Anterior cingulate cortex (tissue), 58 donors: ENCODE results near the gene ARID1B.

Experiments
- DNase-seq, 58 donors: peaks; one replicate each; lab custom pipeline; 2025; lab: John Stamatoyannopoulos, UW

ARID1B gene

DNA sequence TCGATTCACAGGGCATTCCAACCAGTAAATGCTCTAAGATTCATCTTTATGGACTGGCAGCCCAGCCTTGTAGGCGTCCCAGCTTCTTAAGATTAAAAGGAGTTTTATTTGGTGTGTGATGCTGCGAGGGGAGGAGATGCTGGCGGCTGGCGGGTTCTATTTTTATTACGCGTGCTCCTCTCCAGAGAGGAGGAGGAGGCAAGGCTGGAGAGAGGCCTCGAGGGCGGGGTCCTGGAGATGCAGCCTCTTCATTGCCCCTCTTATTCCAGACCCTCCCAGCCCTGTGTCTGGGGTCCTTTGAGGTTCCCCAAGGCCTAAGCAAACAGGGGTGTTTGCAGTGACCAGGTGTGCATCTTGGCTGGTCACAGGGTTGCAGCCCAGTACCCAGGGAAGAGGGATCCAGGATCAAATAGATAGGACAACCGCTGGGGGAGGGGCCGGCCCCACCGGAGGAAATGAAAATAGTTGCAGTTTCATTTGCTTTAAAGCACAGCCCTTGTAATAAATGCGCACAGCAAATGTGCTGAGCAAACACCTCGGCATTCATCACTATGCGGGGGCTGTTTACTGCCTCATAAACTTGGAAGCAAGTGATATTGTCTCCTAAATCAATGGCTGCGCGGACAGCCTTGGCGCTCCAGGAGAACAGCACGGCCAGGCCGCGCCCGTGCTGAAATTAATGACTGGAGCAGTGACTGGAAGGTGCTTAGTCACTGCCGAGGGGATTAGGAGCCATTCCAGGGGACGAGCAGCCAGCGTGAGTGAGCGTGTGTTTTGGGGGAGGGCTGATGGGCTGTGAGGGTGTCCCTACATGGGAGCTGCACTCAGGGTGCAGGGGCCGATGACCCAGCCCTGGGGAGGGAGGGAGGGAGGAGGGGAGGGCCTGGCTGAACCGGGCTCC is 463.1 kb downstream of the ARID1B start:
- peak in 29 of 58 donors; percentile 8 to 60 (median 33) for DNase-seq

DNA sequence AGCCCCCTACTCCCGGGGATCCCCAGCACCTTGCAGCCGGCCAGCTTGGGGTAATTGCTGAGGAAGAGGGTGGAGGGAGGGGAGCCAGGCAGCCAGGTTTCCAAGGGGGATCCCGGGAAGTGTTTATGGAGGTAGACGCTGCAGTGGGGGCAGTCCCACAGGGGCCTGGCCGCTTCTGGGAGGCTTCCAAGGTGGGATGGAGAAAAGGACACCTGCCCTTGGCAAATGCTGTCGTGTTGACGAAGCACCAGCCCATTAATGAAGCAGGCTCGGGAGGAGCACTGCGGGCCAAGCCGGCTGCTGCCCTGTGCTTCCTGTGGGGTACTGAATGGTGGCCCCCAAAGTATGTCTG is 463.8 kb downstream of the ARID1B start:
- DNase-seq, result no peak

DNA sequence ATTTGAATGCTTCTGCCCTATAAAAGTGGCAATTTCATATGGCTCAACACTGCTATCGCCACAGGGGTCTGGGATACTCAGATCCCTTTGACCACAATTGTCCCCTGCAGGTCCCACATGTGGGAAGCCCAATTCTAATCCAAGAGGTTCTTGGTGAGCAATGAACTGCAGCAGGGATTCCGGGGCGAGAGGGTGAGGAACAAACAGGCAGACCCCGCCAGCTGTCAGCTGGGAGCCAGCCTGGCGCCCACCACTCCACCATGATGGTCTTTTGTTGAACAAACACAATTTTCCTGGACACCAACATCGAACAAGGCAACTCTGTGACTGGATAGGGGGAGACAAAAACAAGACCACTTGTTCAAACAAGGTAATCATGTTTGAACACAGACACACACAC is 465.6 kb downstream of the ARID1B start:
- no peak for DNase-seq

DNA sequence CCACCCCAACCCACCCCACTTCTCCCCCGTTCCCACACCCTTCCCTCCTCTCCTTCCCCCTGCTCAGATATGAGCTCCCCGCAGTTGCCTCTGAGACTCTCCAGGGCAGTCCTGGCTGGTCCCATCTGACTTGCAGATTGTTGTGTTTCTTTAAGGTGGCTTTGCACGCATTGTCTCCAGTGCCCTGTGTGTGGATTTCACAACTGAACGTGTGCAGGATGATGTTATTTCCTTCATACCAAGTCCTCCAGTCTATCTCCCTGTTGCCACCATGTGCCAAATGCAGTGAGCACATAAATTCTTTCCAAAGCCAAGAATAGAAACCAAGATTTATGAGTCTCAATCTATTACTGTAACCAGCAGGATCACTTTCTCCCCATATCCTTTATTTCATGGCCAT is 467.0 kb downstream of the ARID1B start:
- DNase-seq, result peak in 2 of 58 donors; percentile 18 to 23

DNA sequence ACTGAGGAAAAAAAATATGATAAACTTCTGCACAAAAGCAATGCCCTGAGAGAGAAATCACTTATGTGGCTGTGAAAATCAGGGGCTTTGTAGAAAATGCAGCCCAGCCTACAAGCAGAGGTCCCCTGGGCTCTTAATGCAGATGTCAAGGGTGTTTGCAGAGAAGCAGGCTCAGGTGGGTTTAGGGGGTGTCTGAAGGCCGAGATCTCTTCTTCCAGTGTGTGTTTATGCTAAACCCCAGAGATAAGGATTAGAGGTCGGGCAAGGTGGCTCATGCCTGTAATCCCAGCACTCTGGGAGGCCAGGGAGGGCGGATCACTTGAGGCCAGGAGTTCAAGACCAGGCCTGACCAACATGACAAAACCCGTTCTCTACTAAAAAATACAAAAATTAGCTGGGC is 467.6 kb downstream of the ARID1B start:
- DNase-seq, result no peak

DNA sequence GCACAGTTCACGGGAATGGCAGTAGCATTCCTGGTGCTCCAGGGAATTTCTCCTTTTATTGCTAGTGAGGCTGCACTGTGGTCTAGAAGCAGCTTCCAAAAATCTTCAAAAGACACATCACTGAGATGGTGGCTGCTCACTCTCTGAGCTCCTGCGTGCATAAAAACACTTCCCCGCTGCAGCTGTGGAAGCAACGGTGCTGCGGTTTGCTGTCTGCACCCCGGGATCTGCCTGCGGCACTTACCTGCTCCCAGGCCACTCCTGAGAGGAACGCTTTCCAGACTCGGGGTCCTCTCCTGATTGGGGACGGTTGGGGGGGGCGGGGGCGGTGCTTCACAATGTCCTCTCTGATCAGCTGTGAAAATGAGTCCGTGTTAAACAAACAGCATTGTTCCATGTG is 468.3 kb downstream of the ARID1B start:
- no peak for DNase-seq

DNA sequence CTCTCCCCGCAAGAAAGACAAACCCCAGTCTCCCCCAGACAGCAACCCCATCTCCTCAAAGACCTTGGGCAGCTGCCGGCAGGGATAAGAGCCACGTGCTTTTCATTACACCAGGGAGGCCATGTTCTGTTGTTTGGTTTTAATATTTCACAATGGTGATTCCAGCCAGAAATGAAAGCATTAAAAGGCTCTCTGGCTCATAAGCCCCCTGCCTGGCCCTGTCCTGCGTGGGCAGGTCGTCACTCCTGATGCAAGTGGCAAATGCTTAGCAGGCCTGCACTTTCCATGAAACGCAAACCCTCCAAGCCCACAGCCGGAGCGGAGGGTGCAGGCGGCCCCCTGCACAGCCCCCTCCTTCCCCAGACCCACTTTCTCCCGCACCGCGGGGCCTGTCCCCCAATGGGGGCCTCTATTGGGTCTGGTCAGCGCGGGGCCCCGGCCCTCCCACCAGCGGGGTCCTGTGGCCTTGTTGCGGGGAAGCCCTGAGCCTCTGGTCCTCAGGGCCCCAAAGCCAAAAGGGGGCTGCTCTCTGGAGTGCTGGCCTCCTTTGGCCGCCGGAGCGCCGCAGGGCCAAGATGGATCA is 469.0 kb downstream of the ARID1B start:
- DNase-seq, result no peak

DNA sequence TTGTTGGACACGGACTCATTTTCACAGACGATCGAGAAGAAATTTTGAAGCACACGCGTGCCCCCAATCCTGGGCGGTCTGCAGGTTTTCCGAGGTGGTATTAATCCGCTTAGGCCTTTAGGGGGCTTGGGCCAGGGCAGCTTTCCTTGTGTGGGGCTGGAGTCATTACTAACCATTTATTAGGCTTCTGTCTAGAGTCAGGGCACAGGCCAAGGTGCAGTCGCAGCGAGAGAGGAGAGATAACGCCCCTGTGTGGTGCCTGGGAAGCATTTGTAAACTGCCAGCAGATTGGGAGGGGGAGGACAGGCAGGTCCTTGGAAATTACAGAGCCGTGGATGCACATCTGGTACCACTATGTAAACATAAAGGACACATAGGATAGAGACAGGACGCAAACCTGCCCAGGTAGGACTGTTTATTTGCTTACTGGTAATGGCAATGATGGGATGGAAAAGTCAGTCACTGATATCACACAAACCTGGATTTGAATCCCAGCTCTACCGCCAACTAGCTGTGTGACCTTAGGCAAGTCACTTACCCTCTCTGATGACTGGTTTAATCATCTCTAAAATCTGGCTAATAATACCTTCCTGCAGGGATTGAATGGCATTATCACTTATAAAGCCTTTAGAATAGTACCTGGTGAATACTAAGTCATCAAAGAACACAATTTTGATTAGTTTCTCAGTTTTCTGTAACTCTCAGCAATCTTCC is 469.8 kb downstream of the ARID1B start:
- DNase-seq, result no peak

DNA sequence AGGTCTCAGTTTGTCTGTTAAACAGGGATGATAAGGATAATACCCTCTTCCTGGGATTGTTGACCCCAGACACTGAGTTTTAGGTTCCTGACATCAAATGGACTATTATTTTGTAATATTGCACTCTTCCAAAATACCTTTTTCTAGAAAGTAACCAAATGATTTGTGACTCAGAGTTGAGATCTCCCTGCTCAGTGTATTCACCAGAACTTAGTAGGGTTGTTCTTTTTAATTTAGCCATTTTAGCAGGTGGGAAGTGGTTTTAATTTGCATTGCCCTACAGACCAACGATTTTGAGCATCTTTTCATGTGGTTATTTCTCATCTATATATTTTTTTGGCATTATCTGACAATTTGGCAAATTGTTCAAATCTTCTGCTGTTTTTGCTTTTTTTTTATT is 471.1 kb downstream of the ARID1B start:
- DNase-seq, result no peak

DNA sequence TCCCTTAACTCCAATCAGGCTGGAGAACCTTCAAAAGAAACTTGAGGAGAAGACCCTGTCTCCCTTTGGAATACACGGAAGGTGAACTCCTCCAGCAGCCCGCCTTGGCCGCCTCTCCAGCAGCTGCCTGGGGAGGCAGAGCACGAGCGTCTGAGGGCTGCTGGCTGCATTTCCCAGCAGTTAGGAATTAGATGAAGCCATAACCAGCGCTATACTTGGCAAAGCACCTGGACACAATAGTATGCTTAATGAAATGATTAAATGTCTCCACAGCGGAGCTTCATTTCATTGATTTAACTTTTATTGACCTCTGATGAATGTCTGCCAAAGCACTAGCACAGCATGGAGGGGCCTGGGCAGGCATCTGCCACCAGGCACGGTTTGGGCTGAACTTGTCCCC is 472.6 kb downstream of the ARID1B start:
- DNase-seq, result no peak

DNA sequence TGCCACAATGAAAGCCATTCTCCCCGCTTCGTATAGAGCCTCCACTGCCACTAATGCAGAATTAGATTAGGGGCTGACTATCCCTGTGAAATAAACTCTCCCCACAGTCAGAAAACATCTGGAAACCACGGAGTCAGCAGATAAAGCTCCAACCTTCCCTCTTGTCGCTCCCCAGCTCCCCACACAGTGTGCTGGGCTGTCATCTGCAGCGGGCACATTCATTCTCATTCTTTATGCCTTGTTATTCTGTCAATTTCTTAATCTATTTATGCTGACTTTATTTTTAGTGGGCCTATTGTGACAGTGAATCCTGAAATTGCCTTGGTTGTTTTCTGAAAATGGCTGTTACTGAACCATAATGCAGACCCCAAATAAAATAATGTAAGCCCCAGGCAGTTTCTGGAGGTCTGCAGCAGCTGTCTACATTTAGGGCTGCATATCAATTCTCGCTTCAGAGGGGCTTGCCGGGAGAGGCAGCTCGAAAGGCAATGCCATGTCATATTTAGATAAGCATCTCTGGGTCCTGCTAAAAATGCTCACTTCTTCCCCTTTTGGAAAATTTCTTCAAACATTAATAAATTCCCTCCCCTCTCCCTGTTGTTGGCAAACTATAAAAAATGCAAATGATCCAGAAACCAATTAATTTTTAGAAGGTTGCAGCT is 474.5 kb downstream of the ARID1B start:
- DNase-seq, result no peak

DNA sequence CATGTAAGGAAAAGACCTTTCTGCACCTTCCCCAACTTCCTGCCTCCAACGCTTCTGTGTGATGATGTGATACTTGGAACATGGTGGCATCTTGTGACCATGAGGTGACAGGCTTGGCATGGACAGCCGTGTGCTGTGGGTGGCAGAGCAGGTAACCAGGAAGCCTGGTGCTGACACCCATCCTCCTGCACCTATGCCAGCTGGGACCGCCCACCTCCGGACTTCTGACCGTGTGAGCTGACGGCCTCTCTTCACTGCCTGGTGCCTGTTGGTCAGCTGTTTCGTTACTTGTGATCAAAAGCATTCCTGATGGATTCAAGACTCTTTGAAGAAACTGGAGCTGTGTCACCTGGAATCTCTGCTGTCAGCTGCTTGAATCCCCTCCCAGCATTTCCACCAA is 475.8 kb downstream of the ARID1B start:
- no peak for DNase-seq

DNA sequence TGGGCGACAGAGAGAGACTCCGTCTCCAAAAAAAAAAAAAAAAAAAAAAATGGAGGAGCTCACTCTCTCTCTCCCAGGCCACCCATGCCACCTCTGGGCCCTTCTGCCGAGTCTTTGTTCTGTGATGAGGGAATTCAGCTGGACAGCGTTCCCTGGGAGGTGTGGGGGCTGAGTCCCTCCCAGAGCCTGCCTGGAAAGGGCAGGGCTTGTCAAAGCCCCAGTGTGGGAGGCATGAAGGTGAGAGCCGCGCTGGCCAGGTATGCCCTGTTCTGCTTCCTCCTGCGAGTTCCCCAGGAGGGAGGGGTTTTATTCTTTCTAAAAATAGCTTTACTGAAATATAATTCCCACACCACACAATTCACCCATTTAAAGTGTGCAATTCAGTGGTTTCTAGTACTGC is 476.5 kb downstream of the ARID1B start:
- DNase-seq, result no peak

DNA sequence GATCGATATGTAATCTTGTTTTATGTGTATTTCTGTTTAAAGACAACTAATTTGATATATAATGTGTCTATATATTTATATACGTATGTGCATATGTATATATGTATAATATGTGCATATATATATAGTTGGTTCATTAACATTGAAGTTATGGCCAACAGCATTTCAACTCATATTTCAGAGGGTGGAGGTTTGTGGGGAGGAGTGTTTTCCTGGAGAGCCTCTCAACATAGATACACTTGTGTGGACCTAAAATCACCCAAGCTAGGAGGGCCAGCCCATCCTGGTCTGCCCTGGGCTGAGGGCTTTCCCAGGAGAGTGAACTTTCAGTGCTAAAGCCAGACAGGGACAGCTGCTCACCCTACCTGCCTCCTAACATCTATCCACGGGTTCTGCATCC is 477.4 kb downstream of the ARID1B start:
- DNase-seq, result no peak

DNA sequence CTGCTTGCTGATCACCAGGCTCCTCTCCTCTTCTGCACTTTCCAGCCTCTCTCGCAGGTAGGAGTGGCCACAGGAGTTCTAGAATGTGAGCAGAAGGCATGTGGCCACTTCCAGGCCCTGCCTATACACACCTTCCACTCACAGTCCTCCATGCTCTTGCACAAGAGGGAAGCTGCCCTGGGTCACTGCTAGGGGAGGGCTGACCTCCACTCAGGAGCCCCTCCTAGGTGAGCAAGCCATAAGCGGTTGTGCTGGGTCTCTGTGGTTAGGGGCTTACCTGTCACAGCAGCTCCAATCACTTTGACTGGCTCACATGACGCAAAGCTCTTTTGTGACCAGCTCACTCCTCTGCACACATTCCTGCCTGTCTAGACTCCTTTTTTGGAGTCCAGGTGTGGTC is 477.9 kb downstream of the ARID1B start:
- DNase-seq, result no peak

DNA sequence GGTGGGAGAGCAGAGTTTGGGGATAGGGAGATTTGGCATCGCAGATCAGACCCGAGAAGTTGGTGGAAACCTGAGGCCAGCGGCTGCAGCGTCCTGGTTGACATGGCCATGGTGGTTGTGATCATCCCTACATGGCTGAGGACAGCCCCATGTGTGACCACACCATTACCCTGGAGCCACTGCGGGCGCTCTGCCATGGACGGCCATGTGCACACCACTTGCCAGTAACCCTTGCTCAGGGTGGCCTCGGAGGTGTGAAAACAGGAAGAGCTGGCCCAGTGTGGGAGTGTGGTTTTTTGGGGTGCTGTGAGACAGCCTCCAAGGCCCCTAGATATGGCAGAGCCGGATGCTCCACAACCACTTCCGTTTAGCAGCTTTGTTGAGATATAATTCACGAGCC is 481.7 kb downstream of the ARID1B start:
- DNase-seq, result no peak

DNA sequence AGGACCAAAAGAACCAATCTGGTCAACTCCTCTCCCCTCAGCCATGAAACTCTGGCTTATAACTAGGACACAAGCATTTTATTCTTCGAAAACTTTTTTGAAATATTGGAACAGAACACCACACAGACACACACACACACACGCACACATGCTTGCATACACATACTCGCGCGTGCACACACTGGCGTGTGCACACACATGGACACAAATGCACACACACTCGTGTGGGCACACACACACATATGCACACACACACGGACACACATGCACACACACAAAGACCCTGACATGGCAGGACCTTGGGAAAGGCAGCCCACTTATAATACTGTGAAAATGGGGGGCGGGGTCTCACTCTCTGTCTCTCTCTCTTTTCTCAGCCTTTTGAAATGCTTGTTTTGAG is 482.3 kb downstream of the ARID1B start:
- no peak for DNase-seq
